Activated CD4-positive, alpha-beta T cell treated with anti-CD3 and anti-CD28 coated beads, Interleukin-2, amount 10 ng/mL, durations not matched to agents 7 days and 5 days (primary cell): ENCODE data around the gene SPOCK1. TPM values are rescaled to one million over a fixed set of nuclear protein-coding genes. Genes with fewer than 3 reads are reported as not detected.
A peak's percentile ranks its signal among the peaks of the same experiment; 100 is the strongest.

Experiments
- CTCF ChIA-PET: fragments of 350-600 bp; sonication (Branson Sonifier 250); formaldehyde crosslinking; loops from one replicate; lab custom pipeline; 2021; ENCODE audit warnings: antibody characterized with exemption; lab: Charles Lee
- POLR2A ChIA-PET: fragments of 350-600 bp; sonication (Branson Sonifier 250); formaldehyde crosslinking; loops from one replicate; lab custom pipeline; 2021; ENCODE audit warnings: antibody characterized with exemption; lab: Charles Lee
- DNase-seq: peaks from one replicate; pipeline ENCODE4 v3.0.0-alpha.2; 2020
- H3K27ac Mint-ChIP-seq: one replicate; pipeline ENCODE4 v1.8.0; 2021; ENCODE audit warnings: mild to moderate bottlenecking, moderate library complexity, mixed read lengths
- H3K27me3 Mint-ChIP-seq: one replicate; pipeline ENCODE4 v1.8.0; 2021; ENCODE audit warnings: mixed read lengths
- H3K36me3 Mint-ChIP-seq: one replicate; pipeline ENCODE4 v1.8.0; 2021; ENCODE audit warnings: low read depth, mixed read lengths
- H3K4me1 Mint-ChIP-seq: one replicate; pipeline ENCODE4 v1.8.0; 2021; ENCODE audit warnings: mixed read lengths
- H3K4me3 Mint-ChIP-seq: one replicate; pipeline ENCODE4 v1.8.0; 2021; ENCODE audit warnings: mild to moderate bottlenecking, moderate library complexity, mixed read lengths
- H3K9me3 Mint-ChIP-seq: one replicate; pipeline ENCODE4 v1.8.0; 2021; ENCODE audit warnings: mixed read lengths
- total RNA-seq, 2 experiments: library from RNA; stranded (reverse); gene quantifications; one replicate each; pipeline ENCODE4 v1.2.3, GENCODE V29; 2021

Gene SPOCK1
- total RNA-seq, 2 experiments from 2014 or later = 0.15 to 0.31 TPM

DNA sequence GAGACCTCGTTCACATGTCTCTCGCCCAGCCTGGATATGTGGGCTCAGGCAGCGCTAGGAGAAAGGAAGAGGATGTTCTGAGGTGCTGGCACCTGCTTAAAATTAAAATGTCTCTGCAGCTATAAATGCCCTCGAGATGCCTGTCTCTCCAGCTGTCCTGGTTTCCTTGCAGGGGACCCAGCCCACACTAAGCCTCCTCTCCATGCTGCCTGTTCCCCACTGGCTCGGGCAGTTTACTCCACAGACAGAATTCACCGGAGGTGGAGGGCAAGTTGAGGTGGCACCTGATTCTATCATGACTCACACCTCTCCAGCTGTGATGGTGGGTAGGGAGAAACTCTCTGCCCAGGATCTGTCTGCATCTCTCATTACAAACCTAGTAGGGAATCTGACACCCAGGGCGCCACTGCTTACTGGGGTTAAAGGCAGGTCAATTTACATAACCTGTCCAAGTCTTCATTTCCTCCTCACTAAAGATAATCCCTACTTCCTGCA lies 420.9 kb downstream of the SPOCK1 start:
- H3K27ac Mint-ChIP-seq = no peak overlapping the region
- no peaks in the 10 kb centered on the region for H3K9me3 Mint-ChIP-seq
- H3K4me1 Mint-ChIP-seq = no peaks in the 10 kb centered on the region
- ChIA-PET CTCF (interaction anchor here (0.6 kb wide), 1 partner anchor 326 kb away, joined by 5 read pairs; no protein-coding TSS in a partner anchor), POLR2A (no interaction called here)
- H3K27me3 Mint-ChIP-seq = no peaks in the 10 kb centered on the region
- DNase-seq = no peak
- H3K36me3 Mint-ChIP-seq = no peaks in the 10 kb centered on the region
- H3K4me3 Mint-ChIP-seq = no peak overlapping the region

DNA sequence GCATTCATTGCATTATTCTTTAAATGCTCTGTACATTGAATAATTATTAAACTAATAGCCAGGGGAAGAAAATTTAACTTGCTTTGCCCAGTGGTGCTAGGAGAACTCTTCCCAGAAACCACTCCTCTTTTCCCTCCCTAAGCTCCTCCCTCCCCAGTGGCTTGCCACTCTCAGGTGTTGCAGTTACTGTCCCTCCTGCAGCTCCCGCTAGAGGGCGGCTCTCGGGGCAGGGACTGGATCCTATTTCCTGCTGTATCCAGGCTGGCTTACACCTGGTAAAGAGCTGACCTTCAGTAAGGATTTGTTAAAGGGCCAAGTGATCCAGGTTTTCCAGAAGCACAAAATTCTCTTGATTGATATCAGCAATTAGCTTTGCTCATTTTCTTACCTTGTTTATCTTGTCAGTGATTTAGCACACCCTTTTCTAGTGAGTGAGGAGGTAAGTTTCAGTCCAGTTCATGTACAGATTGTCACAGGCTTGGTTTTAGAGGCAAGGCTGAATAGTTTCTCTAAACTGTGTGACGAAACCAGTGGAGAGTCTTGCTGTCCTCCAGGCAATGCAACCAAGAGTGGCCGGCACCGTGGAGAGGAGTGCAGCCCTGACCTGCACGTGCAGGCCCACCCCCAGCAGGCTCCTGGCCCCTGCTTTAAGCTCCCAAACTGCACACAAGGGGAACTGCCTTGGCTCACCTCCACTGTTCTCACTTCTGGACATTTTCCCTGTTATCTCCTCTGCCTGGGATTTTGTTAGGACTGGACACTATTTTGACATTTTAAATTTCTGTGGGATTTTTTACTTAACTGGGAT lies 423.8 kb downstream of the SPOCK1 start:
- no peaks in the 10 kb centered on the region for H3K9me3 Mint-ChIP-seq
- ChIA-PET POLR2A (no interaction called here), CTCF (interaction anchor here (1.4 kb wide), 1 partner anchor 11 kb away, joined by 8 read pairs; no protein-coding TSS in a partner anchor)
- H3K27me3 Mint-ChIP-seq = no peaks in the 10 kb centered on the region
- no peak overlapping the region for H3K4me3 Mint-ChIP-seq
- no peak overlapping the region for H3K27ac Mint-ChIP-seq
- no peaks in the 10 kb centered on the region for H3K4me1 Mint-ChIP-seq
- DNase-seq = peak; percentile 19
- H3K36me3 Mint-ChIP-seq = no peaks in the 10 kb centered on the region

DNA sequence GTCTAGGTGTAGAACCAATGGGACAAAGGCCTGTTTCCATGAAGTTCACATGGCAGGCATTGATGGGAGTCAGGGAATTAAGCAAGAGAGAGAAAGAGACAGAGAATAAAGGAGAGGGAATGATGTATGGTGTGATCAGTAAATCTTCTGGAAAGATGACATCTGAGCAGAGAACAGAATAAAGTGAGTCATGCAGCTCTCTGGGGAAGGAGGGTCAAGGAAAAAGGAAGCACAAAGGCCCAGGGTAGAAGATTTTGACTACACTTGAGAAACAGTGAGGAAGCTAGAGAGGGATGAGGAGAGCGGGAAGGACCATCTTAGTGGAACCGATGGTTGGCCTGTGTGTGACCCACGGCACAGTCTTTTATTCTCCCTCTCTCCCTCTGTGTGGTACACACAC lies 425.9 kb downstream of the SPOCK1 start:
- CTCF ChIA-PET = no interaction called here
- H3K4me3 Mint-ChIP-seq = no peak overlapping the region
- H3K9me3 Mint-ChIP-seq = no peaks in the 10 kb centered on the region
- H3K4me1 Mint-ChIP-seq = no peaks in the 10 kb centered on the region
- H3K27me3 Mint-ChIP-seq = no peaks in the 10 kb centered on the region
- no peak overlapping the region for H3K27ac Mint-ChIP-seq
- DNase-seq = no peak
- POLR2A ChIA-PET = no interaction called here
- no peaks in the 10 kb centered on the region for H3K36me3 Mint-ChIP-seq

DNA sequence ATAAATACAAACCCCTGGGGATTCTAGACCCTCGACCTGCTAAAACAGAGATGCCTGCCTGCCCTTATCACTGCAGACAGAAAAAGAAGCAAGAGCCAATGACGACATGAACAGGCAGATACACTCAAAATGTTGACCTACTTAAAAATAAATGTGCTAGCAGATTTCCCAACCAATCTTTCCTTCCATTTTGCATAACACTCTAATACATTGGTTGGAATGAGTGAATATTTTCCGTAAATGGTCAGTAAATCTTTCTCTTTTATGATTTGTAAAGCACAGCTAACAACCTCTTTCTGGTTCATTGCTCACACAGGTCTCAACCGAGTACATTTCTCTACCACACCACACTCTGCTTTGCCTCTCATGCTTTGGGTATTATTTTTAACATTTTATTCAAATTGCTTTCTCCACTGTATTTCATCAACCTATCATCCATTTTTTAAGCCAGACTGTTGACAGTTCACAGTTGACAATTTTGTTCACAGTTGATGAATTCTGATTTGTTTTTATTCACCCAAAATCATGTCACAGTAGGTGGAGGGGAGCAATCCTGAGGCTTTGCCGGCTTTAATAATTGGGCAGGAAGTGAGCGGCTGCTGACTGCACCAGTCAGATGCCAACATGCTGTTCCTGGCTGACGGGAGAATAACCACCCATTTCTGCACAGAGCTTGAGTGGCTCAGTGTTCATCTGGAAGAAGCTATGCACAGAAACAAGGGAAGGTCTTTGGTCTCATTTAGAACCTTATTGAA lies 426.6 kb downstream of the SPOCK1 start:
- no peaks in the 10 kb centered on the region for H3K36me3 Mint-ChIP-seq
- ChIA-PET POLR2A (no interaction called here), CTCF (no interaction called here)
- H3K4me3 Mint-ChIP-seq = no peak overlapping the region
- H3K27me3 Mint-ChIP-seq = no peaks in the 10 kb centered on the region
- no peaks in the 10 kb centered on the region for H3K9me3 Mint-ChIP-seq
- no peaks in the 10 kb centered on the region for H3K4me1 Mint-ChIP-seq
- H3K27ac Mint-ChIP-seq = no peak overlapping the region
- DNase-seq = no peak

DNA sequence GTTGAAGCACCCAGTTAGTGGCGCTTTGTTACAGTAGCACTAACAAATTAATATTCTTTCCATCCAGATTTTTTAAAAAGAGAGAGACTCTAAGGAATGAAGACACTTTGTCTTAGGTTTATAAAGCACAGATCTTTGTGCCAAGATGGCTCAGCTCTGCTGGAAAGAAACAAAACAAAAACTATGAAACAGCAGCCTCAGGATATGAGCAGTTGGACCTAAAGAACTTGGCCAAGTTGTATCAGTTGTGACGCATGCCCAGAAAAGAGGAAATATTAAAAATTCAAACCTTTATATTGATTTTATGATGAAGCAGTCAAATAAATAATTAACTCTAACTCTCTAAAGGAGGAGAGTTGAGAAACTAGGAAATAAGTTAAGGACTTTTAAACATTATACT lies 427.2 kb downstream of the SPOCK1 start:
- H3K4me1 Mint-ChIP-seq = no peaks in the 10 kb centered on the region
- H3K27me3 Mint-ChIP-seq = no peaks in the 10 kb centered on the region
- H3K36me3 Mint-ChIP-seq = no peaks in the 10 kb centered on the region
- no peaks in the 10 kb centered on the region for H3K9me3 Mint-ChIP-seq
- H3K27ac Mint-ChIP-seq = no peak overlapping the region
- DNase-seq = no peak
- POLR2A ChIA-PET = no interaction called here
- H3K4me3 Mint-ChIP-seq = no peak overlapping the region
- CTCF ChIA-PET = no interaction called here

DNA sequence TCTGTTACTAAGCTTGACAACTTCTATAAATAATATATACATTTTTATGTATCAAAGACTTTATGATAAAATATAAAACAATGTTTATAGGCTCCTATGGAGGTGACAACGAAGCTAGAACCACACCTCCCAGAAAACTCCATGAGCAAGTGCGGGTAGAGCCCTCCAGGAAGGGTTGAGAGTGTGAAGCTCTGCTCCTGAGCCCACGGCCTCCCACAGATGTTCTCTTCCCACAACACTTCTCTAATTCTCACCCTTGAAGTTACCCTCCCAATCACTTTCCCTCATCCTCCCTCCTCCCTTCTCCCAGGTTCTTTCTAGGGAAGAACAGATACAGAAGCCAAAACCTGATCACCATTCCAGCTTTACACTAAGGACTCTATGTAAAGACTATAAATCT lies 427.6 kb downstream of the SPOCK1 start:
- H3K4me1 Mint-ChIP-seq = no peaks in the 10 kb centered on the region
- H3K4me3 Mint-ChIP-seq = no peak overlapping the region
- no peak overlapping the region for H3K27ac Mint-ChIP-seq
- no peaks in the 10 kb centered on the region for H3K36me3 Mint-ChIP-seq
- DNase-seq = no peak
- H3K27me3 Mint-ChIP-seq = no peaks in the 10 kb centered on the region
- ChIA-PET CTCF (no interaction called here), POLR2A (no interaction called here)
- H3K9me3 Mint-ChIP-seq = no peaks in the 10 kb centered on the region

DNA sequence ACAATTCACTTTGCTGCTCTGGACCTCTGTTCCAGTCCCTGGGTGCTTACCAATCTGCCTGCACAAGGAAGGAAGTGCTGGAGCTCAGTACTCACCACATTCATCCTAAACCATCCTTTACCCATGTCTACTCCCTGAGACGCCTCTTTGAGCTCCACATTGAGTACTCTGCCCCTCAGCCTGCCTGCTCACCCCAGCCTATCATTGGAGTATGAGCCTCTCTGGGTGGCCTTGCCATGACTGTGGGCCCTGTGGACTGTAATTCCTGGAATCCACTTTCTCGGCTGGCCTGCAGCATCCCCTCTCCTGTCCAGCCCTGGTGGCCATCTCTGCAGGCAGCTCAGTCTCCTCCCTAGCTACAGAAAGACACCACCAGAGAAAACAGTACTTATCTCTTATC lies 428.6 kb downstream of the SPOCK1 start:
- Mint-ChIP-seq H3K27me3 (no peaks in the 10 kb centered on the region), H3K36me3 (no peaks in the 10 kb centered on the region), H3K9me3 (no peaks in the 10 kb centered on the region), H3K27ac (no peak overlapping the region), H3K4me3 (no peak overlapping the region), H3K4me1 (no peaks in the 10 kb centered on the region)
- ChIA-PET CTCF (interaction anchor here (0.6 kb wide), 1 partner anchor 1150 kb away, joined by 4 read pairs; no protein-coding TSS in a partner anchor), POLR2A (no interaction called here)
- DNase-seq = no peak

DNA sequence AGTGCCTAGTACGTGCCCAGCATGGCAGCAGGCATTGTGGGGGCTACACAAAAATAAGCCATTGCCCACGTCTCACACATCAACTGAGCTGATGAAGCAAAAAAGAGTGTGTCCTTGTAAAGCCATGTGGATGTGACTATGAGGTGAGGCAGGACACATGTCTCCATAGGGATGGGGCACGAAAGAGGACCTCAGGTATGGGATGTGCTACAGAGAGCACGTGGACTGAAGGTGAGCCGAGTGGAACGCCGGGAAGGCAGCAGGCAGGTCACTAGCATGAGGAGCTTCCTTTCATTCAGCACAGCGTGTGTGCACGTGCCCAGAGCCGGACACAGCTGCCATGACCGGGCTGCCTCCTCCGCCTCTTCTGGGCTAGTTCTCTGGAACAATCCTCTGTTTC lies 429.8 kb downstream of the SPOCK1 start:
- Mint-ChIP-seq H3K27ac (no peak overlapping the region), H3K4me1 (no peaks in the 10 kb centered on the region), H3K27me3 (no peaks in the 10 kb centered on the region), H3K36me3 (no peaks in the 10 kb centered on the region), H3K9me3 (no peaks in the 10 kb centered on the region), H3K4me3 (no peak overlapping the region)
- ChIA-PET CTCF (no interaction called here), POLR2A (no interaction called here)
- no peak for DNase-seq

DNA sequence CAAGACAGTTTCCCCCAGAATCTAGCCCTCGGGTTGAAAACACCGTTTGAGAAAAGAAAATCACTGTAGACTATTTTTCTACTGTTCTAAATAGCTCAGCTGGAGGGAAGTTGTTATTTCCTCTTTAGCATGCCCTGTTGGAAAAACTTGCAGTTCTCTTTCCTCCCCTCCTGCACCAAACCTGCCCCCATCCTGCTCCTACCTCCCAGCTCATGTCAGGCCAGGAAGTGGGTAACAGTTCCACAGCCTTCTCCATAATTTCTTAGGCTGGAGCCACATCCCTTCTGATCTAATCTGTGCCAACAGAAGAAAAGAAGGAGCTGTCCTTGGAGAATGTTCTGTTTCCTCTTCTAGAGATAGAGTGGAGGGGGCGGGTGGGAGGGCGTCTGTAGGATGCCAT lies 437.7 kb downstream of the SPOCK1 start:
- H3K4me3 Mint-ChIP-seq = no peak overlapping the region
- no peaks in the 10 kb centered on the region for H3K27me3 Mint-ChIP-seq
- POLR2A ChIA-PET = no interaction called here
- no peak overlapping the region for H3K27ac Mint-ChIP-seq
- no peaks in the 10 kb centered on the region for H3K4me1 Mint-ChIP-seq
- CTCF ChIA-PET = no interaction called here
- no peaks in the 10 kb centered on the region for H3K9me3 Mint-ChIP-seq
- H3K36me3 Mint-ChIP-seq = no peaks in the 10 kb centered on the region
- no peak for DNase-seq

DNA sequence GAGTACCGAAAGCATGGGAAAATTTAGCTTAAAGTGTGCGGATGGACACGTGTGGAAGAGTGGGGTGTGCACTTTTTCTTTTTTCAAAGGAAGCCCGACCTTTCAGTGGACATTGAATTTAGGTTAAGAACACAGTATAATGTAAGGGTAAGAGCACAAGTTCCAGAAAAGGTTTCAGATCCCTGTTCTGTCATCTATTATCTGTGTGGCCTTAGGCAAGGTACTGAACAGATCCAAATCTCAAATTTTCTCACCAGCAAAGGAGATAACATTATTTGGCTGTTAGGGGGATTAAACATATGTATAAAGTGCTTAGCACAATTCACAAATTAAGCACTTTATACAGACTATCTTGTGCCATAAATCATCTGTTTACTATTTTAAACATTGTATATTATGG lies 441.0 kb downstream of the SPOCK1 start:
- CTCF ChIA-PET = no interaction called here
- no peak for DNase-seq
- Mint-ChIP-seq H3K36me3 (no peaks in the 10 kb centered on the region), H3K4me1 (no peaks in the 10 kb centered on the region), H3K4me3 (no peak overlapping the region), H3K9me3 (no peaks in the 10 kb centered on the region), H3K27me3 (no peaks in the 10 kb centered on the region), H3K27ac (no peak overlapping the region)
- POLR2A ChIA-PET = no interaction called here

DNA sequence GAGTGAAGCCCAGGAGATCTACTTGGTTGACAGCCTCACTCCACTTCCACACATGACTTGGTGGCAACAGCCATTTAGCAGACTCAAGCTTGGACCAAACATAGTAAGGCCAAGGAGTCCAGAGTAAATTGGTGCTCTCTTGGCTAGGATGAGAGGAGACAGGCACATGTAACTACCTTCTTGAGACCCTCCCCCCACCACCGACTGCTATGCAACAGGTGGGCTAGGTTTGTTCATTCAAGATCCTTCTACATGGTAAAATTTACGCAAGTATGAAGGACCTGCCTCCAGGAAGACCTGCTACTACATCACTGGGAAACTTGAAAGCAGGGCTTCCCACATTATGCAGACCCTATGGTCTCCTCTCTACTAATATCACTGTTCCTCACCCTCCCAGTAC lies 442.4 kb downstream of the SPOCK1 start:
- H3K27me3 Mint-ChIP-seq = no peaks in the 10 kb centered on the region
- H3K27ac Mint-ChIP-seq = no peak overlapping the region
- no peaks in the 10 kb centered on the region for H3K4me1 Mint-ChIP-seq
- no peak overlapping the region for H3K4me3 Mint-ChIP-seq
- DNase-seq = no peak
- CTCF ChIA-PET = no interaction called here
- H3K36me3 Mint-ChIP-seq = no peaks in the 10 kb centered on the region
- no peaks in the 10 kb centered on the region for H3K9me3 Mint-ChIP-seq
- POLR2A ChIA-PET = no interaction called here

DNA sequence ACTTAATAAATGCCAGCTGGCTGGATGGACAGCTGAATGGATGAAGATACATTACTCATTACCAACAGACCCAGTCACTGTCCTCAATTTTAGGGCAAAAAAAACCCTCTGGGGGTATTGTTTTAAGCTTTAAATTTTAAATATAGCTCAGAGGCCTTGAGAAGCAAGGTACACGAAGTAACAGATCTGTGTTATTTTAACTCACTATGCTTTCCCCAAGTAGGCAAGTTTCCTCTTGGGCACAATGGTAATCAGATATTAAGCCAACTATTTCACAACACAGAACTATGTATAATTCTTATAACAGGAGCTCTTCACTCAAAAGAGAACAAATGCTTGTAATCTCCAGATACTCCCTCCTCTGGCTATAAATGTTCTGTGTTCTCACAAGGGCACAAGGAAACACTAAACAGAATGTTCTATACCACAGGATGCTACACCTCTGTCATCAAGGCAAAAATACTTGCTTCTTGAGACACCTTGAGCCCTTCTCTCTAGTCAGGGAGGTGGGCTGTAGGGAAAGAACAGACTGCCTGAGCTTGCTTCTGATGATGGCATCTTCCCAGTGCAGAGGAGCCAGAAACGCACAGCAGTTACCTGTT lies 443.8 kb downstream of the SPOCK1 start:
- H3K27me3 Mint-ChIP-seq = no peaks in the 10 kb centered on the region
- H3K36me3 Mint-ChIP-seq = no peaks in the 10 kb centered on the region
- no peaks in the 10 kb centered on the region for H3K4me1 Mint-ChIP-seq
- no peak overlapping the region for H3K27ac Mint-ChIP-seq
- no peak for DNase-seq
- POLR2A ChIA-PET = no interaction called here
- CTCF ChIA-PET = no interaction called here
- H3K9me3 Mint-ChIP-seq = no peaks in the 10 kb centered on the region
- no peak overlapping the region for H3K4me3 Mint-ChIP-seq

DNA sequence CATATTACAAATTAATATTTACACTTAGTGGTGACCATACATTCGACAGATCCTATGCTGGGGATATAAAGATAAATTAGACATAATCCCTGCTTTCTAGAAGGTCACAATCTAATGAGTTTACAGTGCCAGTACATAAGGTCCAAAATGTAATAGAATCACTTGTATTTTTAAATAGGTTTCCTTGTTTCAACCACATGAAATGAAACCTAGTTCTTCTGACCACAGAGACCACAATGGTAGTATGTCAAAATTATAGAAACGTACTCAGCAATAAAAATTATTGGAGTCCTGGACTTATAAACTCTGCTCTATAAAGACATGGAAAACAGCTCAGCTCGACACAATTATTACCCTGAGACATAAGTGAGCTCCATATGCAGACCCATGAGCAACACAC lies 444.3 kb downstream of the SPOCK1 start:
- CTCF ChIA-PET = no interaction called here
- DNase-seq = no peak
- Mint-ChIP-seq H3K4me3 (no peak overlapping the region), H3K27ac (no peak overlapping the region), H3K9me3 (no peaks in the 10 kb centered on the region), H3K4me1 (no peaks in the 10 kb centered on the region), H3K36me3 (no peaks in the 10 kb centered on the region), H3K27me3 (no peaks in the 10 kb centered on the region)
- POLR2A ChIA-PET = no interaction called here
